Stimulated activated CD4-positive, alpha-beta T cell treated with anti-CD3 and anti-CD28 coated beads, Interleukin-1b, Interleukin-23, amount 100 ng/mL, for 24 hours (primary cell): ENCODE measurements around the gene COL4A1.

Source experiments
- DNase-seq, 4 experiments: peaks; one replicate each; pipeline ENCODE4 v3.0.0-alpha.2; 2020; ENCODE audit warnings: low read depth in 4 of 4, low spot score in 1 of 4

Gene COL4A1

DNA sequence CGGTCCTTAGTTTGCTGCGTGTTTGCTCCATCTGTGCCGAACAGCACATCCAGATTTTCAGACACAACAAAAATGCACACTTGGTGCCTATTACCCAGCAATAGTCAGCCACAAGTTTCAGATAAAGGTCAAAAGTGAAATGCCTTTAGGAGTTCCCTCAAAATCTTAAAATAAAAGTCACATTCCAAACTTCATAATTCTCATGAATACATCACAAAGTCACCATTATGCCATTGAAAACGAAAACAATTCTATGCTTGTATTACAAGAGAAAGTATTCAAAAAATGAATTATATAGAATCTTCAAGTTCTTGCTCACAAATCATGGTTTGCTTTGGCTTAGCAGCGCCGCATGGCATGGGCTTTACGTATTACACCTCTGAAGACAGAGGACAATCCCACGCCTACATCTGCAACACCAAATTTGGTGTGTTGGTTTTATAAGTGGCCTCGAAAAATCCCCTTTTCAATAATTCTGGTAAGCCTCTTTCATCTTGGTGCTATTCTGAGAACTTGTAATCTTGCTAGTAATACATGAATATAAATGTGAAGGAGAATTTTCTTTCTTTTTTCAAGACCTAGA is 26.6 kb downstream of the COL4A1 start:
- no peak for DNase-seq

DNA sequence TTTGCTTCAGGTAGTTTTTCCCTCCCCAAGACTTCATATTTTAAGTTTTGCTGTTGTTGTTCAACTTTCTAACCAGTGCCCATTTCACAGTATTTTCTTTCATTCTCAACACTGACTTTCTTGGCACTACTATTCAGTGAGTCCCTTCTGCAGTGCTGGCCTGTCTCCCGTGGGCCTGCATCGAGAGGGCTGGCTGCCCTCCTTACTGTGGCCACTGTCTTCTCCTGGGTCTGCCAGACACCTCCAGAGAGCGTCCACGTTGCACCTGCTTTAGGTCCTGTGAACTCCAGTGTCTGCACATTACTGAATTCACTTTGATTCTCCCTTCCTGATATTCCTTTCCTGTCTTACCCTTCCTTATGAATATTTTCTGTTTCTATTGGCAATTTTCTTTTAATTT is 27.3 kb downstream of the COL4A1 start:
- no peak for DNase-seq

GRCh38 chr13:110278859-110279258 is 28.1 kb downstream of the COL4A1 start:
- no peak for DNase-seq

GRCh38 chr13:110277357-110277975 is 29.5 kb downstream of the COL4A1 start:
- no peak for DNase-seq

GRCh38 chr13:110276553-110276950 is 30.4 kb downstream of the COL4A1 start:
- no peak for DNase-seq

DNA sequence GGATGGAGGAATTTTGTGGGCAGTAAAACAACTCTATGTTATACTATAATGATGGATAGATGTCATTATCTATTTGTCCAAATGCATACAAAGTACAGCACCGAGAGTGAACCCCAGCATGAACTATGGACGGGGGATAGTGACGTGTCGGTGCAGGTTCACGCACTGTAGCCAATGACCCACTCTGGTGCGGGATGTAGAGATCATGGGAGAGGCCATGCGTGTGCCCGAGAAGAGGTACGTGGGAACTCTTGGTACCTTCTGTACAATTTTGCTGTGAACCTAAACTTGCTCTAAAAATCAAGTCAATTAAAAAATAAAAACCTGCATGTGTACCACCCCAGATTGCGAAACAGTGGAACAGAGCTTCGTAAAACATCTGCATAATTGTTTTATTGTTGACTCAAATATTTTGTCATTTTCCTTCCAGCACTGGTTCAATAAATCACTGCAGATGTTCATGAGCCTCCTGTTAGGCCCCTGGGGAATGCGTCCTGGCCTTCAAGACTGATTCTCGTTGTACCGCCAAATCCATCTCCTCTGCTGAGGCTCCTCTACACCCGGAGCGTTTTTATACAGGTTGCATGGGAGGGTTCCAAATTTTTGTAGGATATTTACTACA is 30.9 kb downstream of the COL4A1 start:
- no peak for DNase-seq

DNA sequence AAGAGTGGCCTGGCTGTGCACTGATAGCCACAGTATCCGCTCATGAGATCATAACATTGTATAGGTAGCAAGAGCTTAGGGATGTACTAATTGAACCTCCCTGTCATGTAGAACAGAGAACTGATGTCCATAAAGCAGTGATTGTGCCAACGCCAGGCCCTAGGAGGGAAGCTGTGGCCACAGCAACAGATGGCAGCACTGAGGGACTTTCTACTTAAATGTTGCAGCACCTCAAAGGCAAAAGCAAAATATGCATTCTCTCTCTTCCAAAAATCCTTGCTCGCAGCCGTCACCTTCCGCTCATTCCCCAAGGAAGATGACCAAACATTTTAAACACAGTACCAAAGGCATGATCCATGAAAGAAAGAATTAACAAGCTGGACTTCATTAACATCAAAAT is 32.3 kb downstream of the COL4A1 start:
- no peak for DNase-seq

DNA sequence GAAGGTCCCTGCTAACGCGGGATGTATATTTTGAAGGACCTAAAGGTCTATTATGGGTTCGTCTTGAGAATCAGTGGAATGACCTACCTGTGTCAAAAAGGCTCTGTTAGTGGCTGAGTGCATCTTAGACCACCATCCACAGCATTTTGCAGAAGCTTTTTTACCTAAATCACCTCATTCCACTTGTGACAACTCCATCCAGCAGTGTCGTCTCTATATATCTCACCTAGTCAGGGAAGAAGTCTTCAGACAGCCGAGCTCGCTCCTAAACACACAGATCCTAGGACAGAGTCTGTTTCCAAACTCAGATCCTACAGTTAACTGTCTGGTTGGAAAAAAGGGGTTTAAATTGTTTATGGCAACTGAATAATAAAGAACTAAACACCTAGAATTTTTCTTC is 33.7 kb downstream of the COL4A1 start:
- DNase-seq = no peak

DNA sequence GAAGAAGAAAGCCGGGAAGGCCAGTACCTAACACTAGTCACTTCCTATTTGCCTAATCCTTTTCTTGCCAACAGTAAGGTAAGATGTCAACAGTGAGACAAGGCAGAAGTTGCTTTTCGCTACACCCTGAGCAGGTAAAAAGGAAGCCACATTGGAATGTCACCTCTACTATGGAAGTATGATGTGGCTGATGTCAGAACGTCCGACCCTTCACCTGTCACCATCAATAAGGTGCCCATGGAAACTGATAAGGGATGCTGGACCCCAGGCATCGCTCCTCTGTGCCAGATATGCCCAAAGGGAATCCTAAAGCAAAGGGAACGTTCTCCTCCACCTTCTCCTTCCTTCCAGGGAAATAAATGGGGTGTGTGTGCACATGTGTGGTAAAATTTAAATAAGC is 34.3 kb downstream of the COL4A1 start:
- DNase-seq = no peak

- no peak for DNase-seq
Measured at GRCh38 chr13:110272227-110272626, 34.7 kb downstream of the COL4A1 start.

- no peak for DNase-seq
Measured at GRCh38 chr13:110271313-110271712, 35.6 kb downstream of the COL4A1 start.

DNA sequence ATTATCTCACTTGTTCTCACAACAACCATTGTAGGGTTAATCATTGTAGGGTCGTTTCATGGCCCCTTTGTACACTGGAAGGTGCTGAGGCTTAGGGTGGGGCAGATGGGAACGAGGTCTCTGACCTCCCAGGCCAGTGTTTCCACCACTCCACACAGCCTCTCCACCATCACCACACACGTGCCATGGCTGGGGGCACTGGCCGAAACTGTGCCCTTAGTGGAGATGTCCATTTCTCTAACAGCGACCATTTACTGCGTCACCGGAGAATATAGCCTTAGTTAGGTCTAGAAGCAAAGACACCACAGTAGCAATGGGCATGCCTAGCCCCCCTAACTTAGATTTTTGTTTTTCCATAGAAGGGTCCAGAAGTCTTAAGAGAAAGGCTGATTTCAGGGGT is 36.5 kb downstream of the COL4A1 start:
- no peak for DNase-seq

- no peak for DNase-seq
Measured at GRCh38 chr13:110269509-110270185, 37.3 kb downstream of the COL4A1 start.

DNA sequence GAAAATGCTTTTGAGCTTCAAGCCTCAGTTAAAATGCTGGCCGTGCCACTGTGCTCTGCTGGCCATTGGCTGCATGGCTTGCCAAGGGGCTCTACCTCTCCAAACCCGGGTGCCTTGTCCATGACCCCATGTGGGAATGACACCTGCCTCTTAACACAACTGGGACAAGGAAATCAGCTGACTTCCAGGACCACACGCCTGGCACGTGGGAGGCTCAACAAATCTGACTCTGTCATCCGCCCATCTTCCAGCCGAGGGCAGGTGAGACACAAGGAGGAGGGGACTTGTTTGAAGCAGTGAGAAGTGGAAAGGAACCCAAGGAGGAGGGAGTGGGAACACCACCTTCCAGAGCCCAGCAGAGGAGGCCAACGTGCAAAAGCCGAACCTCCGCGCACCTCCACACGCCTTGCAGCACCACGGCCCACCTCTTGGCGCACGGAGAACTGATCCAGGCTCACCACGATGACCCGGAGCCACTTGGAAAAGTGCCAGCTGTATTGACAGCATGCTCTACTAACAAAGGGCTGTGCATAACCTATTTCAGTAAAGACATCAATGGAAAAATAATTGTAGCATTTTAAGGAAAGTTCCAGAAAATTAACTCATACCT is 38.3 kb downstream of the COL4A1 start:
- no peak for DNase-seq

GRCh38 chr13:110268061-110268460 is 38.9 kb downstream of the COL4A1 start:
- DNase-seq = no peak

GRCh38 chr13:110266983-110267382 is 40.0 kb downstream of the COL4A1 start:
- no peak for DNase-seq

GRCh38 chr13:110266431-110266809 is 40.5 kb downstream of the COL4A1 start:
- no peak for DNase-seq

GRCh38 chr13:110265682-110266430 is 41.1 kb downstream of the COL4A1 start:
- no peak for DNase-seq

DNA sequence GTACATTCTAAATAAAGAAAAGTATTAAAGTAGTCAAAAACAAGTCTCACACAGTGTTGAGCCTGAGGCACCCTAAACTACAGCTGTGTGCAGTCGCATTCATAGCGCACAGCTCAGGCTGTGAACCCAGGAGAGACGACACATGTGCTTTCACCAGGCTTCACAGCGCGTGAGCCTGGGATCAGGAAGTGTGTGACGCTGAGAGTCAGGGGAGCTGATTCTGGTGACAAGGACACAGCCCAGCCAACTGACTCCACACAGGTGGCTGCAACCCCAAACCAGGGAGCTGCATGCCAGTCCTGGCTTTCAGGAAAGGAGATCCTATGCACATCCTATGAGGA is 41.6 kb downstream of the COL4A1 start:
- no peak for DNase-seq

DNA sequence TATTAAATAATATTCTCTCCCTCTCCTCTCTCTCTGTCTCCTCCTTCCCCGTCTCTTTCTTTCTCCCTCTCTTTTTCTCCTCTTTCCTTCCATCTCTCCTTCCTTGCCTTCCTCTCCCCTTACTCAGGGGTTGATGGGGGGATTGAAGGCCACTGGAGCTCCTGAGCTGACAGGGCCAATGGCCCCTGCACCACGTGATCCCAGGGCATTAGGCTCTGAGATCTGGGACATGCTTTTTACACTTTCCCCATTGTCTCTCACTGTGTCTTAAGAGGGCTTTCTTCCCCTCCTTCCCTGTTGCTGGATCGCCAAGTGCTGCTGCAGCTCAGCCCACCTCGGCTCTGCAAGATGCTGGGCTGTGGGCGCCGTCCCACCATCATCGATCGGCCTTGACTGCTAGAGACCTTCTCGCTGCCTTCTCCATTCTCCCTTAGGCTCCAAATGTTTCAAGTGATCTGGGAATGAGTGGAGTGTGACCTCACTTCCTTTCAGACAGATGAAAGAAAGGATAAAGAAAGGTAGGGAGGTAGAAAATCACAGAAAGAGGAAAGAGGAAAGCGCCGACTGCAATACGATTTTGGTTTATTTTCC is 42.2 kb downstream of the COL4A1 start:
- DNase-seq = no peak

DNA sequence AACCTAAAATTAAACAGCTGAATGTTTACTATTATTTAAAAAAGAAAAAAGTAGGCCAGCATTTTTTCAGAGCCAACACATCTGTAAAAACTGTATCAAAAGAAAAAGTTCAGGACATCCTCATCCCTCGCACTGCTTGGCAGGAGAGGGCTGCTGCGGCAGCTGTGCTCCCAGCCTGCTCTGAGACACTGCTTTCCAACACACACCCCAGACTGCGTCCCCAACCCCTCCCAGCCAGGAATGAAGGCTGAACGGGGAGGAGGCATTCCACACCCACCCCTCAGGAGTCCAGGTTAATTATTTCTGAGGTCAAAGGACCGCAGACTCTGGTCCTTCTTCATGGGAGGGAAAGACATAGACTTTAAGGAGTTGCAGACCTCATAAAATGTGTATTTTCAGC is 43.1 kb downstream of the COL4A1 start:
- DNase-seq = no peak
